Fibroblast of the aortic adventitia (primary cell): ENCODE results near the gene CNGA1. TPM values are rescaled to one million over a fixed set of nuclear protein-coding genes. Genes with fewer than 3 reads are reported as not detected.
"Not testable (repeated sequence)": the region's sequence is repeated elsewhere in the genome, so short reads cannot be mapped to it uniquely, and the experiment has no call there.

ENCODE experiments used
- DNase-seq: peaks from one replicate; pipeline ENCODE4 v3.0.0-alpha.2; 2010; ENCODE audit warnings: low read depth
- H3K4me3 ChIP-seq: 2 replicates; pipeline ENCODE4 v1.5.1; 2011; ENCODE audit warnings: low read depth, mild to moderate bottlenecking, control low read depth, low read length, moderate library complexity
- total RNA-seq: library from RNA; depleted of rRNA; stranded (reverse); fragments of >200 nt; gene quantifications from 2 replicates; pipeline ENCODE4 v1.2.3, GENCODE V29; 2012; ENCODE audit warnings: low replicate concordance
- TF ChIP-seq, protein P1 (sequence below): IDR thresholded peaks from 2 replicates; pipeline ENCODE4 v1.5.1; 2011; ENCODE audit warnings: mild to moderate bottlenecking, low read length, control low read depth, inconsistent platforms; ENCODE audit not compliant: insufficient read depth

CNGA1 gene
- total RNA-seq, 1 donor = 0.18 TPM

DNA sequence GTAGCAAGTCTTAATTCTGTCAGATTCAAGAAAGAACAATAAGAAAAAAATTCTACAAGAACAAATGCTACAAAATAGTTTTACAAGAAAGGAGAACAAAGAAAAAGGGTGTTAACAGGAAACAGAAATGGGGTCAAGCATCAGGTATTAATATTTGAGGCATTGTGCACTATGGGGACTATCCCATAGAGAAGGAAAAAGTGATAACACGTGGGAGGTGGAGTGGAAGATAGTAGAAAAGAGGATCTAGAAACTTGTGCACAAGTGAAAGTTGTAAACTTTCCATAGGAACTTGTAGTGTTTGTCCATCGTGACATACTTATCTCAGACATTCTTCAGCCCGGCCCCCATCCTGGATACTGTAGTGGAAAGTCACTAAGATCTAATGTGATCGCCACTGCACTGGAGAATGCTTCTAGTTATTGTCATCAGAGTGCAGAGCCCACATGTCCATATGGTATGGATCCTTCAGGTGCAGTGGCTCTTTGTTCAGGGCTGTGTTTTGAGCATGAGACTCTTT, 86.7 kb downstream of the CNGA1 start:
- TF ChIP-seq, protein P1, sequence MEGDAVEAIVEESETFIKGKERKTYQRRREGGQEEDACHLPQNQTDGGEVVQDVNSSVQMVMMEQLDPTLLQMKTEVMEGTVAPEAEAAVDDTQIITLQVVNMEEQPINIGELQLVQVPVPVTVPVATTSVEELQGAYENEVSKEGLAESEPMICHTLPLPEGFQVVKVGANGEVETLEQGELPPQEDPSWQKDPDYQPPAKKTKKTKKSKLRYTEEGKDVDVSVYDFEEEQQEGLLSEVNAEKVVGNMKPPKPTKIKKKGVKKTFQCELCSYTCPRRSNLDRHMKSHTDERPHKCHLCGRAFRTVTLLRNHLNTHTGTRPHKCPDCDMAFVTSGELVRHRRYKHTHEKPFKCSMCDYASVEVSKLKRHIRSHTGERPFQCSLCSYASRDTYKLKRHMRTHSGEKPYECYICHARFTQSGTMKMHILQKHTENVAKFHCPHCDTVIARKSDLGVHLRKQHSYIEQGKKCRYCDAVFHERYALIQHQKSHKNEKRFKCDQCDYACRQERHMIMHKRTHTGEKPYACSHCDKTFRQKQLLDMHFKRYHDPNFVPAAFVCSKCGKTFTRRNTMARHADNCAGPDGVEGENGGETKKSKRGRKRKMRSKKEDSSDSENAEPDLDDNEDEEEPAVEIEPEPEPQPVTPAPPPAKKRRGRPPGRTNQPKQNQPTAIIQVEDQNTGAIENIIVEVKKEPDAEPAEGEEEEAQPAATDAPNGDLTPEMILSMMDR = no peak
- no peak for DNase-seq
- H3K4me3 ChIP-seq = no peak overlapping the region

- DNase-seq = peak; percentile 69
- TF ChIP-seq, protein P1 = peak; percentile 91
- peak overlapping the region; percentile 35 for H3K4me3 ChIP-seq
Observed at GRCh38 chr4:47926667-47927258, 89.7 kb downstream of the CNGA1 start.

GRCh38 chr4:47923261-47923608, 93.2 kb downstream of the CNGA1 start:
- not testable (repeated sequence) for H3K4me3 ChIP-seq, DNase-seq

DNA sequence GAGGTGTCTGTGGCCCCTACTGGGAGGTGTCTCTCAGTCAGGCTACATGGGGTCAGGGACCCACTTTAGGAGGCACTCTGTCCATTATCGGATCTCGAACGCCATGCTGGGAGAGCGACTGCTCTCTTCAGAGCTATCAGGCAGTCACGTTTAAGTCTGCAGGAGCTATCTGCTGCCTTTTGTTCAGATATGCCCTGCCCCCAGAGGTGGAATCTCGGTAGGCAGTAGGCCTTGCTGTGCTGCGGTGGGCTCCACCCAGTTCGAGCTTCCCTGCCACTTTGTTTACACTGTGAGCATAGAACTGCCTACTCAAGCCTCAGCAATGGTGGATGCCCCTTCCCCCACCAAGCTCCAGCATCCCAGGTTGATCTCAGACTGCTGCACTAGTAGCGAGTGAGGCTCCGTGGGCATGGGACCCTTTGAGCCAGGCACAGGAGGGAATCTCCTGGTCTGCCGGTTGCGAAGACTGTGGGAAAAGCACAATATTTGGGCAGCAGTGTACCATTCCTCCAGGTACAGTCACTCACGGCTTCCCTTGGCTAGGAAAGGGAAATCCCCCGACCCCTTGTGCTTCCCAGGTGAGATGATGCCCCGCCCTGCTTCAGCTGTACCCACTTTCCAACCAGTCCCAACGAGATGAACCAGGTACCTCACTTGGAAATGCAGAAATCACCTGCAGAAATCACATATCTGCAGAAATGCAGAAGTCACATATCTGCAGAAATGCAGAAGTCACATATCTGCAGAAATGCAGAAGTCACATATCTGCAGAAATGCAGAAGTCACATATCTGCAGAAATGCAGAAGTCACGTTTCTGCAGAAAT, 93.8 kb downstream of the CNGA1 start:
- not testable (repeated sequence) for DNase-seq, H3K4me3 ChIP-seq

- H3K4me3 ChIP-seq, DNase-seq: not testable (repeated sequence)
Observed at GRCh38 chr4:47917163-47917562, 99.3 kb downstream of the CNGA1 start.

- no peak for DNase-seq
- TF ChIP-seq, protein P1 = no peak
- no peak overlapping the region for H3K4me3 ChIP-seq
Observed at GRCh38 chr4:47915378-47915777, 101.1 kb downstream of the CNGA1 start.

DNA sequence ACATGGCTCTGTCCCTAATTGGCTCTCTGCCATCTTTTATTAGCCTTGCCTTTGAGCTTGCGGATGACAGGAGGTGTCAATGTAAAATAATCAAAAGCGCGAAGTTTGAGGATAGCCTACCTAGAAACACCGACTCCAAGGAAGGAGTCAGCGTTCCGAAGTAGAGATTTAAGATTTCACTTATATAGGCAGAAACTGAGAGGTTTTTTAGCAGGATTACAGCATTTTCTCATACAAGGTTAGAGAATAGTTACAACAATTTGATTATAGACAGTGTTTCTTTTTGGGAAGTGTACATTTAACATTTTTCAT, 101.6 kb downstream of the CNGA1 start:
- TF ChIP-seq, protein P1 = no peak
- peak overlapping the region; percentile 81 for H3K4me3 ChIP-seq
- no peak for DNase-seq

- TF ChIP-seq, protein P1 = no peak
- H3K4me3 ChIP-seq = peak within 1 kb of the TSS; percentile 95
- DNase-seq = peak; percentile 95
Observed at GRCh38 chr4:47914220-47914925, 102.1 kb downstream of the CNGA1 start, which contains the start of gene NFXL1. Gene NFXL1 (minus strand): TSS chr4:47914583. CDS start chr4:47914203, 380 bp downstream.
